Liver (tissue), 3 donors: Measurements from ENCODE around the gene OR2T10.

Experiments
- GABPA ChIP-seq, 2 donors: IDR thresholded peaks in 1 of 2; conservative IDR thresholded peaks in 1 of 2; 2 replicates each; pipeline ENCODE4 v1.6.1; 2016; ENCODE audit warnings: antibody characterized with exemption in 2 of 2, mild to moderate bottlenecking in 1 of 2, moderate library complexity in 1 of 2
- JUND ChIP-seq, 2 donors: IDR thresholded peaks; 2 replicates each; pipeline ENCODE4 v1.6.1; 2016; ENCODE audit warnings: antibody characterized with exemption in 2 of 2
- RAD21 ChIP-seq, 2 donors: IDR thresholded peaks; 2 replicates each; pipeline ENCODE4 v1.6.1; 2016; ENCODE audit warnings: antibody characterized with exemption in 2 of 2, mild to moderate bottlenecking in 2 of 2
- REST ChIP-seq: IDR thresholded peaks from 2 replicates; pipeline ENCODE4 v1.6.1; 2016; ENCODE audit warnings: antibody characterized with exemption, mild to moderate bottlenecking
- SP1 ChIP-seq: IDR thresholded peaks from 2 replicates; pipeline ENCODE4 v1.6.1; 2018; ENCODE audit warnings: antibody characterized with exemption, mild to moderate bottlenecking
- YY1 ChIP-seq: IDR thresholded peaks from 2 replicates; pipeline ENCODE4 v1.6.1; 2016; ENCODE audit warnings: antibody characterized with exemption, mild to moderate bottlenecking
- TF ChIP-seq, protein P1 (sequence below): fragments of 150-350 bp; IDR thresholded peaks from 2 replicates; pipeline ENCODE4 v1.5.1; 2017; ENCODE audit warnings: improper control_type of control experiment, low read depth, low read length; ENCODE audit not compliant: missing input control
- TF ChIP-seq, protein P2 (sequence below): IDR thresholded peaks from 2 replicates; pipeline ENCODE4 v1.6.1; 2016; ENCODE audit warnings: antibody characterized with exemption
- donor health status: healthy.
- donor health status: healthy.

DNA sequence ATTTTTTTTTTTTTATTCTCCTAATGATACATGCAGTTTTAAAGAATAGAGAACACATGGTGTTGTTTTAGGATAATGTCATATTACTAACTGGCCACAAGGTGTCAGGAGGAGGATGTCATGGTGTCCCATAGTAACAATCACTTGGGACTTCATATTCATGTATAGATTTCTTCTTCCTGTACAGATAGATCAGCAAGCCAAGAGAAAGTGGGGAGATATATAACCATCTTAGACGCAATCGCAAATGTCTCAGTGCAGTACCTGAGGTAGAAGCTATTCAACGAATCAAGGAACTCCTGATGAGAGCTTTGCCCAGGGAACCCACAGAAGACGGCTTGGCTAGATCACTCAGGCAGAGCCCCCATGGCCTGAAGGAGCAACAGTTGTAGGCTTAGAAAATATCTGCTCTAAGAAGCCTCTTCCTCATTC, 25.1 kb upstream of the OR2T10 start:
- TF ChIP-seq JUND (IDR thresholded peaks at IDR 0.05): no peak
- TF ChIP-seq, protein P1, sequence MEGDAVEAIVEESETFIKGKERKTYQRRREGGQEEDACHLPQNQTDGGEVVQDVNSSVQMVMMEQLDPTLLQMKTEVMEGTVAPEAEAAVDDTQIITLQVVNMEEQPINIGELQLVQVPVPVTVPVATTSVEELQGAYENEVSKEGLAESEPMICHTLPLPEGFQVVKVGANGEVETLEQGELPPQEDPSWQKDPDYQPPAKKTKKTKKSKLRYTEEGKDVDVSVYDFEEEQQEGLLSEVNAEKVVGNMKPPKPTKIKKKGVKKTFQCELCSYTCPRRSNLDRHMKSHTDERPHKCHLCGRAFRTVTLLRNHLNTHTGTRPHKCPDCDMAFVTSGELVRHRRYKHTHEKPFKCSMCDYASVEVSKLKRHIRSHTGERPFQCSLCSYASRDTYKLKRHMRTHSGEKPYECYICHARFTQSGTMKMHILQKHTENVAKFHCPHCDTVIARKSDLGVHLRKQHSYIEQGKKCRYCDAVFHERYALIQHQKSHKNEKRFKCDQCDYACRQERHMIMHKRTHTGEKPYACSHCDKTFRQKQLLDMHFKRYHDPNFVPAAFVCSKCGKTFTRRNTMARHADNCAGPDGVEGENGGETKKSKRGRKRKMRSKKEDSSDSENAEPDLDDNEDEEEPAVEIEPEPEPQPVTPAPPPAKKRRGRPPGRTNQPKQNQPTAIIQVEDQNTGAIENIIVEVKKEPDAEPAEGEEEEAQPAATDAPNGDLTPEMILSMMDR: peak; percentile 52
- peak; percentile 64 to 77 for TF ChIP-seq RAD21 (IDR thresholded peaks at IDR 0.05)
- TF ChIP-seq, protein P2, sequence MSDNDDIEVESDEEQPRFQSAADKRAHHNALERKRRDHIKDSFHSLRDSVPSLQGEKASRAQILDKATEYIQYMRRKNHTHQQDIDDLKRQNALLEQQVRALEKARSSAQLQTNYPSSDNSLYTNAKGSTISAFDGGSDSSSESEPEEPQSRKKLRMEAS: no peak
- TF ChIP-seq SP1: no peak
- TF ChIP-seq REST: no peak
- TF ChIP-seq YY1: no peak
- TF ChIP-seq GABPA (IDR thresholded peaks at IDR 0.05 in 1 of 2, conservative IDR thresholded peaks at IDR 0.05 in 1 of 2): no peak
